ENCODE data around the gene NUDT3. TPM values are rescaled to one million over a fixed set of nuclear protein-coding genes. Genes with fewer than 3 reads are reported as not detected.
A peak's percentile ranks its signal among the peaks of the same experiment; 100 is the strongest.

NUDT3 gene
- total and polyA plus RNA-seq, 2 experiments from 2014 or later: 12.1 to 31.1 TPM

DNA sequence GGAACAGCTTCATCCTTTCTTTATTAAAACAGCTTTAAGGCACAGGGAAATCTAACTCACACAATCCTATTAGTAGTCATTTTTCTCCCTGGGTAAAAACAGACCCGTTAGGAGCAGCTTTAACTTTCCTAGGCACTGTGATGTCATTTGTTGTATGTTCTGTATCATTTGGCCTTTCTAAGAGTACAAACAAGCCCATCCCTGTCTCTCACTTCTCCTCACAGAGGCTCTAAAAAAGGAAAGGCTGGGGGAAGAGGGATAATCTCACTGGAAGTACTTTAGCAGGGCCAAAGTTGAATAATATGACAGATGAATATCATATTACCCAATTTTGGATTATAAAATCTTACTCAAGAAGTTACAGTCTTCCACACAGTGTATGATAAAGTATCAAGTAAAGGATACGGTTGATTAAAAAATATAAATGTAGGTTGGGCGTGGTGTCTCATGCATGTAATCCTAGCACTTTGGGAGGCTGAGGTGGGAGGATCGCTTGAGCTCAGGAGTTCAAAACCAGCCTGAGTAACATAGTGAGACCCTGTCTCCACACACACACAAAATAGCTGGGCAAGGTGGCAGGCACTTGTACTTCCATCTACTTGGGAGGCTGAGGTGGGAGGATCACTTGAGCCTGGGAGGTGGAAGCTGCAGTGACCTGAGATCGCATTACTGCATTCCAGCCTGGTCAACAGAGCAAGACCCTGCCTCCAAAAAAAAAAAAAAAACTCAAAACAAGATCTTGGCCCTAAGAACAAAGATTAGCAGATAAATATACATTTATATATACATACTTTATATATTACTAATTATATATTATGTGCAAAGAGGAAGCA, 7.9 kb downstream of the NUDT3 start (continued):
- TF ChIP-seq, protein P1, sequence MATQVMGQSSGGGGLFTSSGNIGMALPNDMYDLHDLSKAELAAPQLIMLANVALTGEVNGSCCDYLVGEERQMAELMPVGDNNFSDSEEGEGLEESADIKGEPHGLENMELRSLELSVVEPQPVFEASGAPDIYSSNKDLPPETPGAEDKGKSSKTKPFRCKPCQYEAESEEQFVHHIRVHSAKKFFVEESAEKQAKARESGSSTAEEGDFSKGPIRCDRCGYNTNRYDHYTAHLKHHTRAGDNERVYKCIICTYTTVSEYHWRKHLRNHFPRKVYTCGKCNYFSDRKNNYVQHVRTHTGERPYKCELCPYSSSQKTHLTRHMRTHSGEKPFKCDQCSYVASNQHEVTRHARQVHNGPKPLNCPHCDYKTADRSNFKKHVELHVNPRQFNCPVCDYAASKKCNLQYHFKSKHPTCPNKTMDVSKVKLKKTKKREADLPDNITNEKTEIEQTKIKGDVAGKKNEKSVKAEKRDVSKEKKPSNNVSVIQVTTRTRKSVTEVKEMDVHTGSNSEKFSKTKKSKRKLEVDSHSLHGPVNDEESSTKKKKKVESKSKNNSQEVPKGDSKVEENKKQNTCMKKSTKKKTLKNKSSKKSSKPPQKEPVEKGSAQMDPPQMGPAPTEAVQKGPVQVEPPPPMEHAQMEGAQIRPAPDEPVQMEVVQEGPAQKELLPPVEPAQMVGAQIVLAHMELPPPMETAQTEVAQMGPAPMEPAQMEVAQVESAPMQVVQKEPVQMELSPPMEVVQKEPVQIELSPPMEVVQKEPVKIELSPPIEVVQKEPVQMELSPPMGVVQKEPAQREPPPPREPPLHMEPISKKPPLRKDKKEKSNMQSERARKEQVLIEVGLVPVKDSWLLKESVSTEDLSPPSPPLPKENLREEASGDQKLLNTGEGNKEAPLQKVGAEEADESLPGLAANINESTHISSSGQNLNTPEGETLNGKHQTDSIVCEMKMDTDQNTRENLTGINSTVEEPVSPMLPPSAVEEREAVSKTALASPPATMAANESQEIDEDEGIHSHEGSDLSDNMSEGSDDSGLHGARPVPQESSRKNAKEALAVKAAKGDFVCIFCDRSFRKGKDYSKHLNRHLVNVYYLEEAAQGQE (IDR thresholded peaks at IDR 0.05; ENCODE audit: unreplicated experiment): no peak
- no peak for TF ChIP-seq NANOG (IDR thresholded peaks at IDR 0.05; ENCODE audit: borderline replicate concordance)
- TF ChIP-seq CREB1 (CRISPR knock-in tag; IDR thresholded peaks at IDR 0.05; ENCODE audit: low read depth): no peak

DNA sequence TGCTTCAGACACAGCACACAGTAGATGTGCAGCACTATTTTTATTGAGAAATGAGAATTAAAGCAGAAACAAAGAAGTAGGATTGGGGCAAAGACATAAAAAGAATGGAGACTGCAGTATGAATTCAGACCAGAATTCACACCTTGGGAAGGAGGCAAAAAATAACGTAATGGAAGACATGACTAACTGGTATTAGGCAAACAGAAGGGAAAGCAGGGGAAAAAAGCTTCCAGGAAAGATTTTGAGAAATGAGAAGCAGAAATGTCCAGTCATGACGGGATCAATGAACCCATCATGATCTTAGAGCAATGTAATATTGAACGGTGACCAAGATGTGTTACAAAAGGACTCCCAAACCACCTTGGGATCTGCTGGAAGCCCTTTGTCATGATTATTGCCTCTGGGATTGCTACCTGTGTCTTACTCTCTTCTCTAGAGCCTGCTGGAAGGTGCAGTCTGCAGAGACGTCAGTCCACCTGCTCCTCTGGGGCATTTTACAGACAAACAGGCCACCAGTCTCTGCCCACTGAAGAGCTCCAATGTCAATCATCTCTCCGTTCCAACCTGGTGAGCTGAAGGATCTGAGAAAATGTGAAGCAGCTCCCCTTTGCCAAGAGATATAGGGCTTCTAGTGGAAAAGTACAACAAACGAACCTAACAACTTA, 8.7 kb downstream of the NUDT3 start:
- H3K4me2 ChIP-seq: peak overlapping the region; percentile 60
- TF ChIP-seq, protein P2, sequence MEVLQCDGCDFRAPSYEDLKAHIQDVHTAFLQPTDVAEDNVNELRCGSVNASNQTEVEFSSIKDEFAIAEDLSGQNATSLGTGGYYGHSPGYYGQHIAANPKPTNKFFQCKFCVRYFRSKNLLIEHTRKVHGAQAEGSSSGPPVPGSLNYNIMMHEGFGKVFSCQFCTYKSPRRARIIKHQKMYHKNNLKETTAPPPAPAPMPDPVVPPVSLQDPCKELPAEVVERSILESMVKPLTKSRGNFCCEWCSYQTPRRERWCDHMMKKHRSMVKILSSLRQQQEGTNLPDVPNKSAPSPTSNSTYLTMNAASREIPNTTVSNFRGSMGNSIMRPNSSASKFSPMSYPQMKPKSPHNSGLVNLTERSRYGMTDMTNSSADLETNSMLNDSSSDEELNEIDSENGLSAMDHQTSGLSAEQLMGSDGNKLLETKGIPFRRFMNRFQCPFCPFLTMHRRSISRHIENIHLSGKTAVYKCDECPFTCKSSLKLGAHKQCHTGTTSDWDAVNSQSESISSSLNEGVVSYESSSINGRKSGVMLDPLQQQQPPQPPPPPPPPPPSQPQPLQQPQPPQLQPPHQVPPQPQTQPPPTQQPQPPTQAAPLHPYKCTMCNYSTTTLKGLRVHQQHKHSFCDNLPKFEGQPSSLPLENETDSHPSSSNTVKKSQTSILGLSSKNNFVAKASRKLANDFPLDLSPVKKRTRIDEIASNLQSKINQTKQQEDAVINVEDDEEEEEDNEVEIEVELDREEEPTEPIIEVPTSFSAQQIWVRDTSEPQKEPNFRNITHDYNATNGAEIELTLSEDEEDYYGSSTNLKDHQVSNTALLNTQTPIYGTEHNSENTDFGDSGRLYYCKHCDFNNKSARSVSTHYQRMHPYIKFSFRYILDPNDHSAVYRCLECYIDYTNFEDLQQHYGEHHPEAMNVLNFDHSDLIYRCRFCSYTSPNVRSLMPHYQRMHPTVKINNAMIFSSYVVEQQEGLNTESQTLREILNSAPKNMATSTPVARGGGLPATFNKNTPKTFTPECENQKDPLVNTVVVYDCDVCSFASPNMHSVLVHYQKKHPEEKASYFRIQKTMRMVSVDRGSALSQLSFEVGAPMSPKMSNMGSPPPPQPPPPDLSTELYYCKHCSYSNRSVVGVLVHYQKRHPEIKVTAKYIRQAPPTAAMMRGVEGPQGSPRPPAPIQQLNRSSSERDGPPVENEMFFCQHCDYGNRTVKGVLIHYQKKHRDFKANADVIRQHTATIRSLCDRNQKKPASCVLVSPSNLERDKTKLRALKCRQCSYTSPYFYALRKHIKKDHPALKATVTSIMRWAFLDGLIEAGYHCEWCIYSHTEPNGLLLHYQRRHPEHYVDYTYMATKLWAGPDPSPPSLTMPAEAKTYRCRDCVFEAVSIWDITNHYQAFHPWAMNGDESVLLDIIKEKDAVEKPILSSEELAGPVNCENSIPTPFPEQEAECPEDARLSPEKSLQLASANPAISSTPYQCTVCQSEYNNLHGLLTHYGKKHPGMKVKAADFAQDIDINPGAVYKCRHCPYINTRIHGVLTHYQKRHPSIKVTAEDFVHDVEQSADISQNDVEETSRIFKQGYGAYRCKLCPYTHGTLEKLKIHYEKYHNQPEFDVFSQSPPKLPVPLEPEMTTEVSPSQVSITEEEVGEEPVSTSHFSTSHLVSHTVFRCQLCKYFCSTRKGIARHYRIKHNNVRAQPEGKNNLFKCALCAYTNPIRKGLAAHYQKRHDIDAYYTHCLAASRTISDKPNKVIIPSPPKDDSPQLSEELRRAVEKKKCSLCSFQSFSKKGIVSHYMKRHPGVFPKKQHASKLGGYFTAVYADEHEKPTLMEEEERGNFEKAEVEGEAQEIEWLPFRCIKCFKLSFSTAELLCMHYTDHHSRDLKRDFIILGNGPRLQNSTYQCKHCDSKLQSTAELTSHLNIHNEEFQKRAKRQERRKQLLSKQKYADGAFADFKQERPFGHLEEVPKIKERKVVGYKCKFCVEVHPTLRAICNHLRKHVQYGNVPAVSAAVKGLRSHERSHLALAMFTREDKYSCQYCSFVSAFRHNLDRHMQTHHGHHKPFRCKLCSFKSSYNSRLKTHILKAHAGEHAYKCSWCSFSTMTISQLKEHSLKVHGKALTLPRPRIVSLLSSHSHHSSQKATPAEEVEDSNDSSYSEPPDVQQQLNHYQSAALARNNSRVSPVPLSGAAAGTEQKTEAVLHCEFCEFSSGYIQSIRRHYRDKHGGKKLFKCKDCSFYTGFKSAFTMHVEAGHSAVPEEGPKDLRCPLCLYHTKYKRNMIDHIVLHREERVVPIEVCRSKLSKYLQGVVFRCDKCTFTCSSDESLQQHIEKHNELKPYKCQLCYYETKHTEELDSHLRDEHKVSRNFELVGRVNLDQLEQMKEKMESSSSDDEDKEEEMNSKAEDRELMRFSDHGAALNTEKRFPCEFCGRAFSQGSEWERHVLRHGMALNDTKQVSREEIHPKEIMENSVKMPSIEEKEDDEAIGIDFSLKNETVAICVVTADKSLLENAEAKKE (CRISPR knock-in tag; IDR thresholded peaks at IDR 0.05): peak; percentile 53; the same call in 1 of the 2 replicates
- no peak for TF ChIP-seq JUNB (IDR thresholded peaks at IDR 0.05; ENCODE audit: unreplicated experiment)
- no peak overlapping the region; the same call in 1 of the 2 replicates for H3K4me3 ChIP-seq
- Mint-ChIP-seq H3K4me1 (peaks cover 32% of the 10 kb centered on the region), H3K27ac (peak overlapping the region; percentile 90), H3K4me3 (0 out of 3 replicates have a peak overlapping the region, but pooled peaks have one; percentile 13), H3K27me3 (ENCODE audit: insufficient read depth, low read depth, poor library complexity) (no peaks in the 10 kb centered on the region), H3K9me3 (no peaks in the 10 kb centered on the region; the same call in 2 of the 3 replicates), H3K36me3 (ENCODE audit: low read depth) (no peaks in the 10 kb centered on the region; the same call in 2 of the 3 replicates)
- H3K79me2 ChIP-seq (replicated peaks; ENCODE audit: insufficient read depth): peaks cover 100% of the 10 kb centered on the region
- peak; percentile 46 for DNase-seq (ENCODE audit: low spot score)
- no peaks in the 10 kb centered on the region for H3K27me3 ChIP-seq (ENCODE audit: insufficient read depth)
- H3K27ac ChIP-seq (ENCODE audit: low read depth): peak overlapping the region; percentile 71; the same call in 1 of the 2 replicates
- peak; percentile 85 for ATAC-seq
- peaks cover 23% of the 10 kb centered on the region for H3K4me1 ChIP-seq (ENCODE audit: insufficient read depth)
- H4K20me1 ChIP-seq (replicated peaks; ENCODE audit: insufficient read depth): peaks cover 30% of the 10 kb centered on the region; the same call in 1 of the 2 replicates
- H3K36me3 ChIP-seq (ENCODE audit: insufficient read depth): no peaks in the 10 kb centered on the region
- no peak overlapping the region for H2AFZ ChIP-seq
- no peaks in the 10 kb centered on the region for H3K9me2 ChIP-seq (ENCODE audit: insufficient read depth)
- H3F3A ChIP-seq (replicated peaks; ENCODE audit: low read depth): no peaks in the 10 kb centered on the region
